ENCODE results near the gene PNKD.

GRCh38 chr2:218325566-218326160, 55.3 kb downstream of the PNKD start:
- TF ChIP-seq CTCF (conservative IDR thresholded peaks at IDR 0.05) (no peak), ZFX (IDR thresholded peaks at IDR 0.05) (no peak)

Measured in C4-2B (cell line).